ENCODE results near the gene HS6ST2.

GRCh38 chrX:132576939-132577338 is 381.5 kb downstream of the HS6ST2 start:
- TF ChIP-seq POLR2A (IDR thresholded peaks at IDR 0.05) (no peak), CTCF (IDR thresholded peaks at IDR 0.05) (no peak)
